Measurements from ENCODE around the gene HDHD3.
"Not testable (repeated sequence)": the region's sequence is repeated elsewhere in the genome, so short reads cannot be mapped to it uniquely, and the experiment has no call there.

HDHD3 gene, protein sequence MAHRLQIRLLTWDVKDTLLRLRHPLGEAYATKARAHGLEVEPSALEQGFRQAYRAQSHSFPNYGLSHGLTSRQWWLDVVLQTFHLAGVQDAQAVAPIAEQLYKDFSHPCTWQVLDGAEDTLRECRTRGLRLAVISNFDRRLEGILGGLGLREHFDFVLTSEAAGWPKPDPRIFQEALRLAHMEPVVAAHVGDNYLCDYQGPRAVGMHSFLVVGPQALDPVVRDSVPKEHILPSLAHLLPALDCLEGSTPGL

DNA sequence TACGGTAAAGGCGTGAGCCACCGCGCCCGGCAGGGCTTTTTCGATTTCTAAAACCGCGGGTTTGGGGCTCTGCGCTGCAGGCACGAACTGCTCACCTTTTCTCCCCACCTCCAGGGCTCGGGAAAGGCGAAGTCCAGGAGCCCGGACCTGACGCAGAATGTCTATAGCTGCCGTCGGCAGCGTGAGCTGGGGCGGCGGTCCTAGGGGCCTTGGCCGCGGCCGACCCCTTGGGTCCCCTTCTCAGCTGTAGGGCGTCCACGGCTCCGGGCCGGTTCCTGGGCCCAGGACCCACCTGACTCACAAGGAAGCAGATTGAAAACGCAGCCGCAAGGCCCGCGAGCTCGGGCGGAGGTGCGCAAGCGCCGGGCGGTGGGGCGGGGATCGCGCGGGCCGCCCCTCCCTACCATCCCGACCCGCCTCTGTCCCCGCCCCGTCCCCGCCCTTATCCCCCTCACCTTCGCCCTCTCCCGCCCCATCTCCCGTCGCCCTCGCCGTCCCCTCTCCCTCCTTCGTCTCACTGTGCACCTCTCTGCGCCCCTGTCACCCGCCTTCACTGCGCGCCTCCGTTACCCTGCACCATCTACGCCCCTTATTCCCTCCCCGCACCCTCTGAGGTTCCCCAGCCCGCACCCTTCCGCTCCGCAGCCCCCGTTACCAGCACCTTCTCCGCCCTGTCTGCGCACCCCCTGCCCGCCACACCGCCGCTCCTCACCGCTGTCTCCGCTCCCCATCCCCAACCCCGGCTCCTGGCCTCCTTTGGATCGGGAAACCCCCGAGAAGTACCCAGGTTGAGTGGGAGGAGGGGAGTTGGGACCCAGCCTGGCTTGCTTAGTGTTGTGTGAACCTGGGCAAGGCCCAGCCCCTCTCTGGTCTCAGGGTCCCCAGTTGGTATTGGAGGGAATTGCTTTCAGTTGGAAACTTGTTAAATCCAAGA is at the start of gene HDHD3:
Gene HDHD3 (minus strand): TSS at position 353 of the 934 bp plus-strand sequence. CDS start 2,632 bp downstream, outside the sequence.
- peak; percentile 84 for DNase-seq (ENCODE audit: low spot score)

DNA sequence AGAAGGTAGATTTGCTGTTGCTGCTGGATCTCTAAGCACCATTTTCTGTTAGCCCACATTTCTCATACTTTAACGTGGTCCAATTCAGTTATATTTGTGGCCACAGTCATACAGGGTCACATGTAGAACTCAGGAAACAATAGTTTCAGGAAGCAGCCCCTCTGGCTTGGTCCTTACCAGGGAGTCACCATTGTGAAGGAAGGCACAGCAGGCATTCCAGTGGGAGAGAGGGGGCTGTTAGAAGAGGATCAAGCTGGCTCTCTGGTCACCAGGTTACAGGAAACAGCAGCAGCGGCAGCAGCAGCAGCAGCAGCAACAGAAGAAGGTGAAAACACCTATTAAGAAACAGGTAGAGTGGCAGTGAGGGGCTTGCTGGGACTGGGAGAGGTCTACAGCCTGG is 48.3 kb upstream of the HDHD3 start:
- DNase-seq (ENCODE audit: low spot score): no peak

DNA sequence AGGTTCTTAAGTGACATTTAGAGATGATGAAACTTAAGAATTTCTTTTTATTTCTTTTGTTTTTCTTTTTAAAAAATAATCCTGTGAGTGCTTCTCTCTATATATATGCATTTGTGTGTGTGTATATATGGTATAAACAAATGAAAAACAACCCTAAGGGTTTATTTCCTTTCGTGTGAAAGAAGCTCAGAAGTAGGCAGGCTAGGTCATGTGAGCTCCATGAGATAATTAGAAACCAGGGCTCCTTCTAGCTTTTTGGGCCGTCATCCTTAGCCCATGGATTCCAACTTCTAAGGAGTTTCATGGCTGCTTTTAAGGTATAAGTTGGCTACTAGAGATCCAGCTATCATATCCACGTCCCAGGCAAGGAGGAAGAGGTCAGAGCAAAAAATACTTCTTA is 44.9 kb upstream of the HDHD3 start:
- no peak for DNase-seq (ENCODE audit: low spot score)

DNA sequence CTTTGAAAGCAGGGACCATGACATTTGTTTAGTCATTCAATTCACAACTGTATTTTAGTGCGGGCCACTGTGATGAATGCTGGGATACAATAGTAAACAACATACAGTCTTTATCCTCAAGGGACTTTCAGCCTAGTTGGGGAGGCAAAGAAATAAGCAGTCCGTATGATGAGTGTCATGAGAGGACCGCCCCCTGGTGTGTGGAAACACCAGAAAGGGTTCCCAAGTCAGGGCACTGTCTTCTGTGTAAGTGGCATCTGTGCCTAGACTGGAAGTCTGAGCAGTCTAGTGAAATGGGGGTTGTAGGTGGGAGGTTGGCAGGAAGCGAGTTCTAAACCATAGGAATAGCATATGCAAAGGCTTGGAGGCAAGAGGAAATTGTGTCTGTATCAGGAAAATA is 40.6 kb upstream of the HDHD3 start:
- DNase-seq (ENCODE audit: low spot score): no peak

DNA sequence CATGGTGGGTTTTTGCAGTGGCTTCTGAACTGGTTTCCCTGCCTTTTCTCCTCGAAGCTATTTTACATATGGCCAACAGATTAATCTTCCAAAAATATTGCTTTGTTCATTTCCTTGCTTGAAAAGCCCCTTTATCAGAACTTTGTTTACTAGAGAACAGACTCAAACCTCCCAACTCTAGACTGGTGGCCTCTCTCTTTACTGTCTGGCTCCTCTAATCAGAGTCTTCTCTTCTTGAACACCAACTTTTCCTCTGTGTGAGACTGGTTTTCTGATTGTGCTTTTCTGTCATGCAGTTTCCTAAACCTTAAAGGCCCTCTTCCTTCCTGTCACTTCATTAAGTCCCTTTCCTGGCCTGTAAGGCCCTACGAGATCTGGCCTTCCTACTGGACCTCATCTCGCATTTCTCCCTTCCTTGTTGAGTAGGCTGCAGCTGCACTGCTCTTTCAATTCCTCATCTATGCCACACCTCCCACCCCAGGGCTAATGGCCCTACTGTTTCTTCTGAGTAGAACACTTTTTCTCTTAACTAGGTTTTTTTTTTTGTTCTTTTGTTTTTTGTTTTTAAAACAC is 39.4 kb upstream of the HDHD3 start:
- DNase-seq (ENCODE audit: low spot score): peak; percentile 48

DNA sequence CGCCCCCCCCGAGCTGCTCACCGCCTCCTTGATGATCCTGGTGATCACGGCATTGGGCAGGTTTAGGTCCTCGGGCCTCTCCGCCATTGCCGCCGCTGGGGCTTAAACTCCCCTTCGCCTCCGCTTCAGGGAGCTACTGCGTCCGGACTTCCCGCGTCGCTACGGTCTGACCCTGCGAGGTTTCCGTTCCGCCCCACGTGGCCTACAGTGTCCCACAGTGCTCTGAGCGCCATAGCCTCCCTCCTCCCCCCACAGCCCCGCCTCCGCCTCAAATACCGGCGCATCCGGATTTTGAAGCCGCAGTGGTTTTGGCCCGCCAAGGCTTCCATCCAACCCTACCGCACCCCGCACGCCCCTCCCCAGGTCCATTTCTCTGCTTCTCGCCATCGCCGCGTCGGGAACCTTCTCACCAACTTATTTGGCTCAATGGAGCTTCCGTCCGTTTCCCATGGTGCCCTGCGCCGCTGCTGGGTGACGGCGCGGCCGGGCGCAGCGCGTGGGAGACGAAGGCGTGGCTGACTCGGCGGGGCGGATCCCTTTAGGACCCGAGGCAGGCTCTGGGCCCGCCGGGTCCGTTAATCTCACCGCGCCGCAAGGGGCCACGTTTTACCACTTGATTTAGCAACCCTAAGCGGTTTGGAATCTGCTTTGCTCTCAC is 33.5 kb upstream of the HDHD3 start, which contains the start of the genes C9orf43 and POLE3:
Gene C9orf43 (plus strand): TSS at position 541 of the 658 bp plus-strand sequence. CDS start 2,747 bp downstream, outside the sequence.
Gene POLE3 (minus strand): TSS at position 469 of the 658 bp plus-strand sequence. CDS start 382 bp downstream, at position 87.
- DNase-seq (ENCODE audit: low spot score): peak; percentile 96

DNA sequence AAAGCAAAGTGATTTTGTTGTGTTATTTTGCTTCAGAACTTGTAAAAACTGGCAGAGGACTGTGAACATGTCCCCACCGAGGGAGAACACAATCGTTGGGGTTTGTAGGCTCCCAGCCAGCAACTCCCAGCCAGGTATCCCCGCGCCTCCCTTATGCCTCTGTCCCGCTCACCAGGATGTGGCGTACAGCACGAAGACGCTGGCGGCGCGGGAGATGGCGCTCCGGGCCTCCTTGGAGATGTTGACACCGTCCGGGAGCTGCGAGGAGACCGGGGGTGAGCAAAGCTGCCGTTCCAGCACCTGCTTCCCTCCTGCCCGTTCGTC is 33.1 kb upstream of the HDHD3 start:
- DNase-seq (ENCODE audit: low spot score): no peak

DNA sequence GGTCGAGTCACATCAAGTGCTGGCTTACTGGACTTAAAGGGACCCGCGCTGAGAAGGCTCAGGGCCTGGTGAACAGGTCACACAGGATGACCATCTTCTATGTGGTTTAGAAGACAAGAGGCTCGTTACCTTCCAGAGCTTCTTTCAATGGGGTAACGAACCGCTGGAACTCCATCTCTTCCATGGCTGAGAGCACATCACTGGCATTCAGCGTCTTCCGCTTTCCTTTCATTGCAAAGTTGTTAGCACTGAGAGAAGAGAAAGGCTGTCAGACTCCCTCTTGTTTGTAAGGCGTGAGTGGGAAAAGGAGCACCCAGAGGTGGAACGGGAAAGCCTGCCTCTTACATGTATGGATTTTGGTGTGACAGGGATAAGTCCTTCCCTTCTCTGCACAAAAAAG is 32.7 kb upstream of the HDHD3 start:
- no peak for DNase-seq (ENCODE audit: low spot score)

DNA sequence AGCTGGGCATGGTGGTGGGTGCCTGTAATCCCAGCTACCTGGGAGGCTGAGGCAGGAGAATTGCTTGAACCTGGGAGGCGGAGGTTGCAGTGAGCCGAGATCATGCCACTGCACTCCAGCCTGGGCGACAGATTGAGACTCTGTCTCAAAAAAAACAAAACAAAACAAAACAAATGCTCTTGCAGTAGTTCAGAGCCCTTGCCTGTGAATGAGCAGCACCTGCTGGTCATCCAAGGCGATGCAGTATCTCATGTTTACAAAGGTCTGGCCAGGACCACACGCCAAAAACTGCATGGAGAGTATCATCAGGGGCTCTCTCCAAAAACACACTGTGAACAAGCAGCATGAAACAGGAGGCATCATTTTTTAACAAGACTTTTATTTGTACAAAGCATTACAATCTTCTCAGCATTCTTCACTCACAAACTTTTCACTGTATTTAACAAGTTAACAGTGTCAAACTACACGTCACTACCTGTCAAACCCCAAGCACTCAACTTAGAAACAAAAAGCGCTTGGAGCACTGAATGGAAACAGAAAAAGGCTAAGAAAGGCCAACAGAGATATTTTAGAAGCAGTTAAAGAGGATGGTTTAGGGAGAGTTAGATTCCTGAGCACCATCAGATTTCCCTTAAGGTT is 30.2 kb upstream of the HDHD3 start:
- peak; percentile 75 for DNase-seq (ENCODE audit: low spot score)

DNA sequence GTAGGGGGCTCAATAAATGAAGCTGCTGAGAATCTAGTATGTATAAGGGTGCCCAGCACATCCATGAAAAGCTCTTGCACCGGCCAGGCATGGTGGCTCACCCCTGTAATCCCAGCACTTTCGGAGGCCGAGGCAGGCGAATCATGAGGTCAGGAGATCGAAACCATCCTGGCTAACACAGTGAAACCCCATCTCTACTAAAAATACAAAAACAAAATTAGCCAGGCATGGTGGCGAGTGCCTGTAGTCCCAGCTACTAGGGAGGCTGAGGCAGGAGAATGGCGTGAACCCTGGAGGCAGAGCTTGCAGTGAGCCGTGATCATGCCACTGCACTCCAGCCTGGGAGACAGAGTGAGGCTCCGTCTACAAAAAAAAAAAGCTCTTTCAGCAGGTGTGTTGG is 29.6 kb upstream of the HDHD3 start:
- not testable (repeated sequence) for DNase-seq (ENCODE audit: low spot score)

DNA sequence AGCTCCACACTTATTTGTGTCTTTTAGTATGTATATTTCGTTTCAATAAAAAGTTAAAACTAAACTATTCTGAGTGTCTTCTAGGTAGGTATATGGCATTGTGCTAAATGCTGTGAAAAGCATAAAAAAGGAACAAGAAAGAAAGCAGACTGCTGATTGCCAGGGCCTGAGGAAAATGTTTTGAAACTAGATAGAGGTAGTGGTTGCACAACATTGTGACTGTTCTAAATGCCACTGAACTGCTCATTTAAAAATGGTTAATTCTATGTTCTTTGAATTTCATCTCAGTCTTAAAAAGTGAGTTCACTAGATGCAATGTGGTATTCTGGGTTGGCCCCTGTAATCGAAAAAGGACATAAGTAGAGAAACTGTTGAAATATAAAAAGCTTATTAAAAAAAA is 26.9 kb upstream of the HDHD3 start:
- no peak for DNase-seq (ENCODE audit: low spot score)

DNA sequence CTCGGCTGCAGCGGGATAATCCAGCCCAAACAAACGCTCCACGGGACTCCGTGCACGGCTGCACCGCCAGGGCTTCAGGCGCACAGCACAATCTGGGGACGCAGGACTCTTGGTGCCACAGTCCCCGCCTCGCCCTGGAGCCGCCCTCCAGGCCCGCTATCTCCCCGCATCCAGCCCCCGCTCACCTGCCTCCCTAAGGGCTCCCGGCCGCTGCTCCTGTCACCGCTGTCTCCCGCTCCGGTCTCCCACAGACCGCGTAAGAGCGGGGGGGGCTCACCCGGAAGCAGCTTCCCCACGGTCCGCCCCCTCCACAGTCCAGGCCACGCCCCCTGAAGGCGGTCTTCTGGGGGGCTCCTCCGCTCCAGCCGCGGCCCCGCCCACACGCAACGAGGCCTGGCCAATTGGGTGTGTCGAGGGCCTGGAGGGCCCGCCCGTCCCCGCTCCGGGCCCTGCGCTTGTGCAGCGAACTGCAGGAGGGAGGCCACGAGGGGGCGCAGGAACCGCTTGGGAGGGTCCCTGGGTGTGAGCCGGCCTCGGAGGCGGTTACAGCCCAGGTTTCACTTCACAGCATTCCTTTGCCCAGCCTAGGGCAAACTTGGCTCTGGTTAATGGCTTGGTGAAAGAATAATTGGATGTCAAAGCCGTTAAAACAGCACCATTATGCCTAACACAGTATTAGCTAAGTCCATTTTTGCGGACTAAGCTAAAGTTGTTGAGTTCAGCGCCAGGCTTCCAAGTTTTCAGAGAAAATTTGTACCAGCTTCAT is 24.4 kb upstream of the HDHD3 start, which contains the start of gene ALAD:
Gene ALAD (minus strand): TSS at position 258 of the 766 bp plus-strand sequence. CDS start 7,725 bp downstream, outside the sequence.
- peak; percentile 99 for DNase-seq (ENCODE audit: low spot score)

DNA sequence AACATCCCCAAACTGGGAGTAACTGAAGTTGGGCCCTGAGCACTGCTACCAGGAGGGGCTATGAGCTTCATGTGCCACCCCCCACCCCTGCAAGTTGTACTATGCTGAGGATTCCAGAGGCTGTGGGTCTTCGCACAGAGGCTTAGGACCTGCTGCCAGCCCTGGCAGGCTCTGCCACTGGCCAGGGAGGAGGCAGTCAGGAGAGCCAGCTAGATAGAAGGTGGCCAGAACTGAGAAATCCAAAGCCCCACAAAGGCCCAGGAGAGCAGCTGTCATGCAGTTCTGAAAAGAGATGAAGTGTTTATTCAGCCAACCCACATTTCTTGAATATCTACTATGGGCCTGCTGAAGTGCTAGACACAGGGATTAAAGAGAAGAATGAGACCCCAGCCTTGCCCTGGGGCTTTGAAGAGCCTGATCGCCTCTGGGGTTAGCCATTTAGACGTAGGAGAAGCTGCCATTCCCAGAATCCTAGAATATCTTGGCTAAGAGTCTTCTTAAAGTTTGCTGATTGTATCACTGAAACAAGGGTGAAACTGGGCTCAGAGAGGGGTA is 22.9 kb upstream of the HDHD3 start:
- no peak for DNase-seq (ENCODE audit: low spot score)

DNA sequence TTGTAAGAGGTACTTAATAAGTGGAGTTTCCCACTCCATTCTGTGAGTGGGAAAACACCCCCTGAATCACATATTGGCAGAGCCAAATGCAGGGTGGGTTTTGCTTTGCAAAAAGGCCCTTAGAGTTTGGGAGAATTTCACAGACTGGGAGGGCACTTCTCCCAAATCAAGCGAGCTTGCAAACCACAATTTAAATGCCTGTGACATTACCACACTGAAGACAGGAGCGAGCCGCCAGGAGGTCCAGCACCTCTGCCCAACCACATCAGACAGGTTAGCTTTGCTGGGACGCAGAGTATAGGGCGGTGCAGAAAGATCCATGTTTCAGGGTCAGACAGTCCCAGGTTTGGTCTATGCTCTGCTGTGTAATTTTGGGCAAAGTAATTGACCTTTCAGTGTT is 22.0 kb upstream of the HDHD3 start:
- no peak for DNase-seq (ENCODE audit: low spot score)

DNA sequence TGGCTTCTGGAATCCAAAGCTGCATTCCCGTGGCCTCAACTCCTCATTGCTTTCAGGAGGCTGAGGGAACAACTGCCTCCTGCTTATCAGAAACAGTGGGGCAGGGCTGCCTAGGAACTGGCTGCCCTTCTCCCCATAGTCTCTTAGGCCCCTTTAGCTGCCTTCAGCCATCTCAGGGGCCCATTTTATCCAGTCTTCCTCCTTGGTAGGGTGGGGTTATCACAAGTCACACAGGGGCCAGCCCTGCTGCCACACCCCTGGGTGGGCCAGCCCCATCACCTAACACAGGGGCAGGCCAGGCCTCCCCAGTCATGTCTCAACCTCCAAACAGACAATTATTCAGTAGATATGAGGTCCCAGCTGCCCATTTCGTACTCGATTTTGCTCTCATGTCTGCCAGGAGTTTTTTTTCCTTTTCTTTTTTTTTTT is 20.4 kb upstream of the HDHD3 start:
- no peak for DNase-seq (ENCODE audit: low spot score)

DNA sequence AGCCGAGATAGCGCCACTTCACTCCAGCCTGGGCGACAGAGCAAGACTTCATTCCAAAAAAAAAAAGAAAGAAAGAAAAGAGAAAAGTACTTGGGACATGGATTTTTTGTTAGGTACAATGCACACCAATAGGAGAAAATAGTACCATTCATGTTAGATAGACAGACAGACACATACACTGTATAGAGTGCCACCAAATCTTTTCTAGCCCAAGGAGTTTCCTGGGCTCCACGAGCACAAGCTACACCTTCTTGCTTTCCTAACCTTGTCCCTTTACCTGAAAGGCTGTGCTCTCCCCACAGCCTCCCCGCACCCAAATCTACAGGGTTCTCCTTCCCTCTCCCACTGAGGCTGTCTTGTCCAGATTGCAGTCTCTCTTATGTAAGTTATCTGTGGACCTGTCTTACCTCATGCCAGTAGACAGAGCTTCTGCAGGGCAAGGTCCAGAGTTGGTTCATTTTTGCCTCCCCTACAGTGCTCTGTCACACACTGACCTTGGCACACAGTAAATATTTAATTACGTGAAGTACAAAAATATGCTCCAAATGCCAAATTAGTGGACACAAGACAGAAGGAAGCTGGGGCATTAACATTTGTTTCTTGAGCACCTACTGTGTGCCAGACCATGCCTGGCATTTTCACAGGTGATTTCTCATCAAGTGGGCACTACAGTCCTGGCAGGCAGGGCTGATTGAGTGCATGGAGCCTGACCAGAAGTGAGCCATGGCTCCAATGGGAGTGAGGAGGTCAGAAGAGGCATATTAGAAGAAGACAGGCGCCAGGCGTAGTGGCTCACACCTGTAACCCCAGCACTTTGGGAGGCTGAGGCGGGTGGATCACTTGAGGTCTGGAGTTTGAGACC is 18.4 kb upstream of the HDHD3 start:
- no peak for DNase-seq (ENCODE audit: low spot score)

DNA sequence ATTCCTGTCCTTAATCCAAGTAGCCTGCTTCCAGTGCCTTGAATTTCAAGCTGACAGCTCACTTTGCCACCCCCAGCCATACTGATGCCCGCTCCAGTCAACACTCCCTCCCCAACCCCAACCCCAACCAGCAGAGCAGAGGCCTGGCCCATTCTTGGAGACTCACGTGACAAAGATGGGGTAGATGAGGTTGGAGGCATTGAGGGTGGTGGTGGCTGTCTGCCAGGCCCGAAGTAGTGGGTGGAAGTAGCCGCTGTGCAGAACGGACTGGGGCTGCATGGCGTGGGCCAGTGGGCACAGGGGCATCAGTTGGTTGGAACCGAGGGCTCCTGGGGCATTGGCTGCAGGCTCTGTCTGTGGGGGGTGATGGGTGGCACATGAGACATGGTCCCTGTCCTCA is 16.5 kb upstream of the HDHD3 start:
- peak; percentile 53 for DNase-seq (ENCODE audit: low spot score)

DNA sequence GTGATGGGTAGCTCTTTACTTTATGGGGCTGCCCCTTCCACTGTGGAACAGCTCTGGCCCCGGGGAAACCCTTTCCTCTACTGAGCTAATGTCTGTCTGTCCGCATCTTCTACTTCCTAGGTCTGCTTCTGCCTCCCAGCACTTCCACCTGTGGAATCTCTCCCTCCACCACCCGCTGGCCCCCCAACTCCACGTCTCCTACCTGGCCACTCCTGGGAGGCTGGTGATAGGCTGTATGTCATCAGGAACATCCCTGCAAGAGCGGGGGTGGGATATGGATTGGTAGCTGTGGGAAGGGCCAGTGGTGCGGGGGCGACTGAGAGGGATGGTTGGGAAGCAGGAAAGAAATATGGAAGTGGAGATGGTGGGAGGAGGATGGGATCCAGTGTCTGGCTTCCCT is 15.1 kb upstream of the HDHD3 start:
- DNase-seq (ENCODE audit: low spot score): no peak

DNA sequence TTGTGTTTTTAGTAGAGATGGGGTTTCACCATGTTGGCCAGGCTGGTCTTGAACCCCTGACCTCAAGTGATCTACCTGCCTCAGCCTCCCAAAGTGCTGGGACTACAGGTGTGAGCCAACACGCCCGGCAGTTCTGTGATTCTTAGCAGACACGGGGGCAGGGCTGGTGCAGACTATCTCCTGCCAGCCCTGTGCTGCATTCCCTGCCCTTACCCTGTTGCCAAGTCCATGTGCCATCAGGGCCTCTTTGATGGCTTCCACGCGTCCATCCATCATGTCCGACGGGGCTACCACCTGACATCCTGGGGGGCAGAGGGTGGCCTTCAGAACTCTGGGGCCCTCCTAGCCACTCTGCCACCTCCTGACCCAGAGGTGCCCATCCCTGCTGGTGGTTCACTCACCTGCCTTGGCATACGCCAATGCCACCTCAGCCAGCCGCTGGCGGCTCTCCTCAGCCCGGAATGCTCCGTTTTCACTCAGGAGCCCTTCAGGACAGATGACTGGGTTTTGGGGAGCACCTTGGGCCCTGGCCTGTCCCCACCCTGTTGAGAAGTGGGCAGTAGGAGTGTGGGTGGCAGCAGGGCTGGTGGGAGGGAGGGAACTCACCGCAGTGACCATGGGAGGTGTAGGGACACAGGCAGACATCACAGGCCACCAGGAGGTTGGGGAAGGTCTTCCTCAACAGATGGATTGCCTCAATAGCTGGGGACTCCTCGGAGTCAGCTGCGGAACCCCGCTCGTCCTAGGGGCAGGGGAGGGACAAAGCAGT is 13.6 kb upstream of the HDHD3 start:
- DNase-seq (ENCODE audit: low spot score): no peak

All from Ammon's horn (tissue), 1 donor.